ENCODE data around the gene MAPK6.
"Not testable (repeated sequence)": the region's sequence is repeated elsewhere in the genome, so short reads cannot be mapped to it uniquely, and the experiment has no call there.

Gene MAPK6

GRCh38 chr15:52042051-52042851, 23.2 kb downstream of the MAPK6 start:
- DNase-seq (no peak), ATAC-seq (no peak)

DNA sequence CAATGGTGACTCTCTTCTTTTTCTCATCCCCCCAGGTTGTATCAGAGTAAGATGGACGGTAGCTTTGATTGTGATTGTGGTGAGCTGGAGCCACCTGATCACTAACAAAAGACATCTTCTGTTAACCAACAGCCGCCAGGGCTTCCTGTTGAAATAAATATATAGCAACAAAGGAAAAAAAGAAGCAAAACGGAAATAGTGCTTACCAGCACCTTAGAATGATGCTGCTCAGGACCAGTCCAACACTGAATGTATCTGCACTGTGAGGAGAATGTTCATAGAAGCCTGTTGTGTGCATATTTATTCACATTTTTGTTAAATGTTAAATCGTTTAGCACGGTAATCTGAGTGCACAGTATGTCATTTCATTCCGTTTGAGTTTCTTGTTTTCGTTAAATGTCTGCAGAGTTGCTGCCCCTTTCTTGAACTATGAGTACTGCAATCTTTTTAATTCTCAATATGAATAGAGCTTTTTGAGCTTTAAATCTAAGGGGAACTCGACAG, 26.8 kb downstream of the MAPK6 start:
- ATAC-seq, DNase-seq: not testable (repeated sequence)

DNA sequence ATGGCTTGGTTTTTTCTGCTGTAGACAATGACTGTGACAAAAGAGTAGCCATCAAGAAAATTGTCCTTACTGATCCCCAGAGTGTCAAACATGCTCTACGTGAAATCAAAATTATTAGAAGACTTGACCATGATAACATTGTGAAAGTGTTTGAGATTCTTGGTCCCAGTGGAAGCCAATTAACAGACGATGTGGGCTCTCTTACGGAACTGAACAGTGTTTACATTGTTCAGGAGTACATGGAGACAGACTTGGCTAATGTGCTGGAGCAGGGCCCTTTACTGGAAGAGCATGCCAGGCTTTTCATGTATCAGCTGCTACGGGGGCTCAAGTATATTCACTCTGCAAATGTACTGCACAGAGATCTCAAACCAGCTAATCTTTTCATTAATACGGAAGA, 27.5 kb downstream of the MAPK6 start:
- DNase-seq, ATAC-seq: not testable (repeated sequence)

DNA sequence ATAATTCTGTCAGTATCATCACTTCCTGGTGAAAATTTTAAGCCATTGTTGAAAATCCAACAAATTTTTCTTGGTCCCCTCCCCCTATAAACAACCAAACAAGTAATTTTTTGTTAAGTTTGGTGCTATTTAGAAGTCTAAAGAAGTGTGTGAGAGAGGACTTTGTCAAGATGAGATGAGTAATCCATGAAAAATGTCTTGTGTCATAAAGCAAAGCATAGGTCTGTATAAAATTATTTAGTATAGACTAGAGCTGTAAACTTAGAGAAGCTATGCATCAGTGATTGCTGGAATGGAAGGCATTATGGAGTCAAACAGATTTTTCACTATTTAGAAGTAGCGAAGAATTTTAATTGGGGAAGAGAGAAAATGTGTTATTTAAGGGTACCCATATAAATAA, 31.4 kb downstream of the MAPK6 start:
- ATAC-seq: no peak

DNA sequence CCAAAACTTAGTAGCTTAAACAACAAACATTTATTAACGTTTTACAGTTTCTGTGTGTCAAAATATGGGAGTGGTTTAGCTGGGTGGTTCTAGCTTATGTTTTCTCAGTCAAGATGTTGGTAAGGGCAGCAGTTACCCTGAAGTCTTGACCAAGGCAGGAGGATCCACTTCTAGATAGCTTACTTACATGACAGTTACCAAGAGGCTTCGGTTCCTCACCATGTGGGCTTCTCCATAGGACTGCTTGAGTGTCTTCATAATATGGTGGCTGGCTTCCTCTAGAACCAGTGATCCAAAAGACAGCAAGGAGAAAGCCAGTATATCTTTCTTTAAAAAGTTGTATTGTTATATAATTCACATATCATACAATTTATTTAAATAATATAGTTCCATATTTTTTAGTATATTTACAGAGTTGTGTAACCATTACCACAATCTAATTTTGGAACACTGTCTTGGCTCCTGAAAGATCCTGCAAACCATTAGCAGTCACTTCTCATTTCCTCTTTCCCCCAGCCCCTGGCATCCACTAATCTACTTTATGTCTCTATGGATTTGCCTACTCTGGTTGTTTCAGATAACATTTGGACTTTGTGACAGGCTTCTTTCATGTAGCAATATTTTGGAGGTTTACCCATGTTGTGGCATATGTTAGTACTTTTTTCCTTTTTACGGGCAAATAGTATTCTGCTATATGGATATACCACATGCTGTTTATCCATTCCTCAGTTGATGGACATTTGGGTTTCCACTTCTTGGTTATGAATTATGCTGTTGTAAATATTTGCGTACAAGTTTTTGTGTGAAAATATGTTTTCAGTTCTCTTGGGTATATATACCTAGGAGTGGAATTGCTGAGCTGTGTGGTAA, 33.3 kb downstream of the MAPK6 start:
- ATAC-seq: no peak
- DNase-seq: no peak

More for the DNA sequence above, 31.4 kb downstream of the MAPK6 start:
- no peak for DNase-seq

- ATAC-seq: no peak
- DNase-seq: no peak
Measured at GRCh38 chr15:52054381-52054780, 35.4 kb downstream of the MAPK6 start.

DNA sequence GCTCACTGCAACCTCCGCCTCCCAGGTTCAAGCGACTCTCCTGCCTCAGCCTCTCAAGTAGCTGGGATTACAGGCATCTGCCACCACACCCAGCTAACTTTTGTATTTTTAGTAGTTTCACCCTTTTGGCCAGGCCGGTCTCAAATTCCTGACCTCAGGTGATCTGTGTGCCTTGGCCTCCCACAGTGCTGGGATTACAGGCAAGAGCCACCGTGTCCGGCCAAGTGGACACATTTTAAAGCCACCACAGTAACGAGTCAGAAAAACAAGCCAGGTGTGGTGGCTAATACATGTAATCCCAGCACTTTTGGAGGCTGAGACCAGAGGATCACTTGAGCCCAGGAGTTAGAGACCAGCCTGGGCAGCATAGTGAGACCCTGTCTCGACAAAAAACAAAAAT, 35.8 kb downstream of the MAPK6 start:
- not testable (repeated sequence) for ATAC-seq, DNase-seq

- ATAC-seq (no peak), DNase-seq (no peak)
Measured at GRCh38 chr15:52056001-52056400, 37.0 kb downstream of the MAPK6 start.

DNA sequence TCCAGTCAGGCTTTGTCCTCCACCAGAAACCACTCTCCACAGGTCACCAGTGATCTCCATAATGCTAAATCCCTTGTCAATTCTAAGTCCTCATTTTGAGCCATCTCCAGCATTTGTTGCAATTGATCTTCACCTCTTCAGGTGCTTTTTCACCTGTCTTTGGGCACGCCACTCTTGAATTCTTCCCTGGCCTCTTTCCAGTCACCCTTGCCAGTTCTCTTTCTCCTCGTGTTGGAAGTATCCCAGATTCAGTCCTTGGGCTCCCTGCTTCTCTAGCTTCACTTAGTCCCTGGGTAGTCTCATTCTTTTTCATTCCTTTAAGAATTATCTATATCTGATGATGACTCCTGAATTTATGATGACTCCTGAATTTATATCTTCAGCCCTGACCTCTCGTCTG, 37.5 kb downstream of the MAPK6 start:
- no peak for DNase-seq
- ATAC-seq: no peak

DNA sequence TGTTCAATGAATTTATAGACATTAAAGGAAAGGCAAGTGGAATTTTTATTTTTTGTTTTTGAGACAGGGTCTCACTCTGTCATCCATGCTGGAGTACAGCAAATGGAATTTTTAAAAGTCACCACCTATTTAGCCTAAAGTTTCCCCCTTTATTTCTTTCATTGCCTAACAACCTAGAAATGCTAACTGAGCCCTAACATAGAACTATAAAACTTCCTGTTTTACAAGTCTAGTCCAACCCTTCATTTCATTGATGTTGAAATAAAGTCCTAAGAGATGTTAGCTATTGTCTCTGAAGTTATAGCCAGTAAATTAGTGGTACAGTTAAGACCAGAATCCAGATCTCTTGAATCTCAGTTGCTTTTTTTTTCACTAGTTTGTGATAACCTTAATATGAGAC, 39.0 kb downstream of the MAPK6 start:
- ATAC-seq: no peak
- no peak for DNase-seq

DNA sequence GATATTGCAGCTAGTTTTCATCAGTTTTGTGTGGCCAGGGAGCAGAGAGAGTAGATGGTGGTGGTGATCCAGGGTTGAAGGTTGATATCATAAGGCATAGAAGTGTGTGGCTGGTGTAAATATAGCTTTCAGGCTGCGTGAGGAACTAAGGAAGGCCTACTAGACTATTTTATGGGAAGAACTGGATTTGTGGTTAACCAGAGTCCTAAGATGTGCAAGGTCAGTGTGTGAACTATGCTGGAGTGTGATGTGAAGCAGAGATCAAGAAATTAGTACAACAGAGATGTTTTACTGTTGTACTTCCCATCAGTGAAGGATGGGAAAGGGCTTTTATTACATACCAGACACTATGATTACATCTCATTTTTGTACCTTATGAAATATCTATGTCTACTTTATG, 41.5 kb downstream of the MAPK6 start:
- no peak for DNase-seq
- no peak for ATAC-seq

GRCh38 chr15:52066842-52067544, 48.0 kb downstream of the MAPK6 start:
- no peak for DNase-seq
- ATAC-seq: no peak

DNA sequence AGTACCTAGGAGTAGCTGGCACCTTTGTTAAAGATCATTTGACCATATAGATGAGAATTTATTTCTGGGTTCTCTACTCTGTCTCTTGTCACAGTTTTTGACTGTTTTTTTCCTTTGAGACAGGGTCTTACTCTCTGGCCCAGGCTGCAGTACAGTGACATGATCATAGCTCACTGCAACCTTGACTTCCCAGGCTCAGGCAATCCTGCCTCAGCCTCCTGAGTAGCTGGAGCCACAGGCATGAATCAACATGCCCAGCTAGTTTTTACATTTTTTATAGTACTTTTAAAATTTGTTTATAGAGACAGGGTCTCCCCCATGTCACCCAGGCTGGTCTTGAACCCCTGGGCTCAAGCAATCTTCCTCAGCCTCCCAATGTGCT, 48.5 kb downstream of the MAPK6 start:
- ATAC-seq (no peak), DNase-seq (no peak)

DNA sequence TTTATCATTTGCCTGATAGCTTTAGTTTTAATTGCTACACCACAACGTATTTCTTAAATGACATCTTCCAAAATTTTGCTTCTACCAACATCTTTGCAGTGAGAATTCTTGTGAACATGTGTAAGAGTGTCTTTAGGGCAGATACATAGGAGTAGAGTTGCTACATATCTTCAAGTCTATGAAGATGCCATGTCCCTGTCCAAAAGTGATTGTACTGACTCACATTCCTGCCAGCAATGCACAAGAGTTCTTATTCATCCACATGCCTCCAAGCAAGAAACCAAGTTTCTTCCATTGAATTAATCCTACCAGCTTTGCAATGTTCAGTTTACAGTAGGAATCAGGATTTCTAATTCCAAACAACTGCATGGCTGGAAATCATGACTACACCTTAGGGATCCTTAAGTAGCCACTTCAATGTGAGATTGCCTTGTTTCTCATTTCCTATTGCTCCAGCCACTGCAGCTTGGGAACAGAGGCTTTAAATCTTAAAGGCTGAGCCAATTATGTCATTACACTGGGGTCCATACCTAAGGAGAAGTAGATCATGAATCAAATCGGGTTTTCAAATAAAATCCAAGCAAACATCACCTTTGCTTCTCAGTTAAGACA, 49.1 kb downstream of the MAPK6 start:
- no peak for DNase-seq

GRCh38 chr15:52069559-52069958, 50.5 kb downstream of the MAPK6 start:
- DNase-seq (no peak), ATAC-seq (no peak)

More for the DNA sequence above, 49.1 kb downstream of the MAPK6 start:
- ATAC-seq: no peak

- DNase-seq (no peak), ATAC-seq (no peak)
Measured at GRCh38 chr15:52071570-52071969, 52.6 kb downstream of the MAPK6 start.

DNA sequence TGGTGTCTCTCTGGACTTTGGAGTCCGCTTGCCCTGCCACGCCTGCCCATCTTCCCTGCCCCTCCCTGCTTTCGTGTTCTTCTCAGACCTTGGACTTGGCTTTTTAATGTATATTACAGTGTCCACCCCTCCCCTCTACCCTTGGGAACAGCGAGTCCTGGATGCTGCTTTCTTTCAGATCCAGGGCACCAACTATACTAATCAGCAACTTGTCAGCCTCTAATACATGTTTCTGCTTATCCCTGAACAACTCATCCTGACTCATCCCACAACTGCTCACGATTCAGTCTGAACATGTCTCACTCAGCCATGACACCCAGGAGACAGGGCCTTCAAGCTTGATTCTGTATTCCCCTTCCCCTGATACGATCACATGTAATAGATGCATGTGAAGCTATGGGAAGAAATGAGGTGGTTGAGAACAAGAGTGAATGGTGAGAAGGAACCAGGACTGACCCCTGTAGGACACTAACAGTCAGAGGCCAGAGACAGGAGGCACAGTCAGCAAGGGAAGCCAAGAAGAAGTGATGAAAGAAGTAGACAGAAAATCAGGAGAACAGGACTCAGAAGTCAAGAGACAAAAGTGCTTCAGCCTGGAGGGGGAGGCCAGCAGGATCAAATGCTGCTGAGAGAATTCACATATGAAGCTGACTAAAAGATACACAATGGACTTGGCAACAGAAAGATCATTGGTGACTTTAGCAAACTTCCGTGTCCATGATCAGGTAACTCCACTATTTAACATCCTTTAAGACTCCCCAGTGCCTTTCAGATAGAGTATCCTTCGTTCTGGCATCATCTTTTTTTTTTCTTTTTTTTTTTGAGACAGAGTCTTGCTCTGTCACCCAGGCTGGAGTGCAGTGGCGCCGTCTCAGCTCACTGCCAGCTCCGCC, 58.1 kb downstream of the MAPK6 start:
- ATAC-seq (peak; percentile 55), DNase-seq (no peak)

GRCh38 chr15:52078197-52078875, 59.3 kb downstream of the MAPK6 start:
- ATAC-seq: no peak
- no peak for DNase-seq

- peak; percentile 94 for DNase-seq
- peak; percentile 81 for ATAC-seq
Measured at GRCh38 chr15:52078876-52079700, 60.1 kb downstream of the MAPK6 start.
